GM12874 (cell line): ENCODE results near the gene HPSE.

Experiments
- CTCF ChIP-seq: IDR thresholded peaks from 2 replicates; pipeline ENCODE4 v1.5.1; 2011; ENCODE audit warnings: low read depth, mild to moderate bottlenecking, control low read depth, low read length, moderate library complexity; ENCODE audit not compliant: insufficient read depth

HPSE gene

GRCh38 chr4:83334425-83335241, at the start of gene HPSE:
Gene HPSE (minus strand): TSS chr4:83334848. CDS start chr4:83334782, 66 bp downstream.
- TF ChIP-seq CTCF, result no peak

GRCh38 chr4:83382850-83383249, 48.2 kb upstream of the HPSE start:
- TF ChIP-seq CTCF, result no peak

- TF ChIP-seq CTCF, result no peak
These were observed 46.5 kb upstream of the HPSE start for GRCh38 chr4:83381173-83381572.

- no peak for TF ChIP-seq CTCF
These were observed 43.8 kb upstream of the HPSE start for GRCh38 chr4:83378419-83378818.

GRCh38 chr4:83372931-83373330, 38.3 kb upstream of the HPSE start:
- no peak for TF ChIP-seq CTCF

- no peak for TF ChIP-seq CTCF
These were observed 37.3 kb upstream of the HPSE start for GRCh38 chr4:83371936-83372335.

- TF ChIP-seq CTCF, result no peak
These were observed 36.6 kb upstream of the HPSE start for GRCh38 chr4:83371235-83371634.
